SKM-1 treated with dmso at 0.1 percent for 144 hours (cell line): ENCODE measurements around the gene CLCN1.
A peak's percentile ranks its signal among the peaks of the same experiment; 100 is the strongest.

Experiments used
- DNase-seq: peaks from one replicate; lab custom pipeline; 2025; ENCODE audit not compliant: unreplicated experiment; lab: John Stamatoyannopoulos, UW

Gene CLCN1

DNA sequence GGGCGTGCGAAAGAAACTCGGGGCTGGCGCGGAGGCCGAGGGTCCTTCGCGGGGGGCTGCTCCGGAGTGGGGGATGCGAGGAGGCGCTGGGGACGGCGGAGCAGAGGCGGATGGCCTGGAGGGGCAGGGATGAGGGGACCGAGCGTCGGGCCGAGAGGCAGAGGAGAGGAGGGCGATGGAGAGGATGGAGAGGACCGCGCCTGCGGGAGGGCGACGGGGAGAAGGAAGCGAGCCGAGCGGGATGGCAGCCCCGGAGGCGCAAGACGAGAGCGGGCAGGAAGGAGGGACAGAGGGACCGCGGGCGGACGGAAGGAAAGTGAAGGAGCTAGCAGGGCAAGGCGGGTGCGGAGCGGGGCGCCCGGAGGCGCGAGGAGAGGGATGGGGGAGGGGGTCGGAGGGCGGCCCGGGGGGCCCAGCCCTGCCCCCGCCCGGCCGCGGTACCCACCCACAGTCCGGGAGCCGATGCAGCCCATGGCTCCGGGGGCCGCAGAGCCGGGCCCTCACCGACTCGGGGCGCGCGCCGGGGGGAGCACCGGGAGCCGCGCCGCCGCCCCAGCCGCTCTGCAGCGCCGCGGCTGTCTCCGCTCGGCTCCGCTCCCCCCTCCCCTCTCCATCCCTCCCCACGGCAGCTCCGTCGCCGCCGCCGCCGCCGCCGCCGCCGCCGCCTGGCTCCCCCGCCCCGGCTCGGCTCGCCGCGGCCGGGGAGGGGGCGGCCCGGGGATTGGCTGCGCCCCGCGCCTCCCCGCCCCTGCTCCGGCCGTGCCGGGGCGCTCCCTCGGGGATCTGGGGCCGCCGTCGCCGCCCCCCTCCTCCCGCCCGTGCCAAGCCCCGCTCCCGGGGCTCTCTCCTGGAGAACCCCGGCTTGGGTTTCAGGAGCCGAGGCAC lies 46.5 kb downstream of the CLCN1 start, which contains the start of gene FAM131B:
TSS of gene FAM131B (minus strand) at position 583 of the 885 bp plus-strand sequence. CDS start at position 473, 110 bp downstream.
- DNase-seq, result no peak

DNA sequence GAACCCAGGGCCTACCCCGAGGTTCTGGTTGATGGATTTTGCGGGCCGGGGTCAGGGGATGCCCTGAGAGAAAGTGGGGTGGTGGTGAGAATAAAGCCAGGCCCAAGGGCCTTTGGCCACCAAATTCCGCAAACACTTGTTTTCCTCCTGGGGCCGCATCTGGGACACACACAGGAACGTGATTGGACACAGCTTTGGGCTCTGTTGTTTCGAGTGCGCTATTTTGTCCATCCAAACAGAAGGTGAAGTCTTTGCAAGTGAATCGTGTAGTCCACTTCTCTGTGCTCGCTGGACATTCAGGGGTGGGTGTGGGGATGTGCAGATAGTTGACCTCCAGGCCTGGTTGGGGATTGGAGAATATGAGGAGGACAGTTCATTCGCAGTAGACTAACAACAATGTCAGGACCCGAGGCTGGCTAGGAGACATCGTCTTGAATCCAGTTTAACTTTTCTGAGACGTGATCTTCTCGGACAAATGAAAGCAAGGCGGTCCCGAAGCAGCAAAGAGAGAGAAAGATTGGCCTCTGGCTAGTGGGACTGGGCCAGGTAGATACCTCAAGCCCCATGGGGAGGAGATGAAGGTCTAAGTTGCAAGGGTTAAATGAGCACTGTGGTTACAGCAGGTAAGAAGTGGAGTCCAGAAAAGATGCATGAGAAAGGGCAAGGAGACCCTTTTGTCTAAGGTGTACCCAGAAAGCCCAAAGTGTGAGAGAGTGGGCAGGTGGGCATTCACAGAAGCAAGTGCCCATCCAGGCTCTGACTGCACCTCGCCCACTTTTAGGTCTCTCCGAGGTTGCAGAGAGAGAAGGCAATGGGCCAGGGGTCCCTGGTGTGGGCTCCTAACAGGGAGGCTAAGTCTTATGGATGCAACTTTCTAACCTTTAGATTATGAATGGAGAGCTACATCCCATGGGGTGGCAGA lies 47.4 kb downstream of the CLCN1 start:
- DNase-seq, result no peak

DNA sequence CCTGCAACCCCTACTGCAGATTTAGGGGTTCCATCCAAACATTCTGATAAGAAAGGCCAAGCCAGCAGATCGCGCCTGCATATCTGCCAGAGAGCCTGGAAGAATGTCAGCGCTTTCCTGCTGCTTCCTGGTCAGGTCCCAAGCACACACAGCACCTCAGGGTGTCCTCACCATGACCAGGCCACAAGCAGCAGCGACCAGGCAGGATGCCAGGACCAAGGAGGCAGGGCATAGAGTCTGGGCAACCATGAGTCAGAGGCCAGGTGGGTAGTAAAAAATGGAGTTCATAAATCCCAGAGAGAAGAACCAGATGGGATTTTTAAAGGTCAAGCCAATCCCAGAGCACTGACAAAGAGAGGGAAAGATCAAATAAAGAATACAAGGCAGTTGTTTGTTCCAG lies 52.1 kb downstream of the CLCN1 start:
- DNase-seq, result no peak

DNA sequence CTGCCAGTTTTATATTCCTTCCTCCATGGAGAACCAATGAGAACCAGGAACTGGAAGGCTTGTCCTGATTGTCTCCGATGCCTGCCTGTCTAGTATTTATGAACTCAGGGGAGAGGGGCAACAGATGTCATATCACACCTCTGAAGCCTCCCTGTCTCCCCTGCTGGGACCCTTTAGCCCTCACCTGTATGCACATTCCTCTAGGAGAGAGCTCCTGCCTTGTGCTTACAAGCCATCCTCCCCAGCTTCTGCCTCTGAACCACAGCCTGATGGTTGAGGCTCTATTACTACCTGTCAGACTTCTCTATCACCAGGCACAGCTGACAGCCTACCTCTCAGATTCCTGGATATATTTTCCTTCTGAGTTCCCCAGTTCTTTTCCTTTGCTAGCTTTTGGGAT lies 52.5 kb downstream of the CLCN1 start:
- no peak for DNase-seq

DNA sequence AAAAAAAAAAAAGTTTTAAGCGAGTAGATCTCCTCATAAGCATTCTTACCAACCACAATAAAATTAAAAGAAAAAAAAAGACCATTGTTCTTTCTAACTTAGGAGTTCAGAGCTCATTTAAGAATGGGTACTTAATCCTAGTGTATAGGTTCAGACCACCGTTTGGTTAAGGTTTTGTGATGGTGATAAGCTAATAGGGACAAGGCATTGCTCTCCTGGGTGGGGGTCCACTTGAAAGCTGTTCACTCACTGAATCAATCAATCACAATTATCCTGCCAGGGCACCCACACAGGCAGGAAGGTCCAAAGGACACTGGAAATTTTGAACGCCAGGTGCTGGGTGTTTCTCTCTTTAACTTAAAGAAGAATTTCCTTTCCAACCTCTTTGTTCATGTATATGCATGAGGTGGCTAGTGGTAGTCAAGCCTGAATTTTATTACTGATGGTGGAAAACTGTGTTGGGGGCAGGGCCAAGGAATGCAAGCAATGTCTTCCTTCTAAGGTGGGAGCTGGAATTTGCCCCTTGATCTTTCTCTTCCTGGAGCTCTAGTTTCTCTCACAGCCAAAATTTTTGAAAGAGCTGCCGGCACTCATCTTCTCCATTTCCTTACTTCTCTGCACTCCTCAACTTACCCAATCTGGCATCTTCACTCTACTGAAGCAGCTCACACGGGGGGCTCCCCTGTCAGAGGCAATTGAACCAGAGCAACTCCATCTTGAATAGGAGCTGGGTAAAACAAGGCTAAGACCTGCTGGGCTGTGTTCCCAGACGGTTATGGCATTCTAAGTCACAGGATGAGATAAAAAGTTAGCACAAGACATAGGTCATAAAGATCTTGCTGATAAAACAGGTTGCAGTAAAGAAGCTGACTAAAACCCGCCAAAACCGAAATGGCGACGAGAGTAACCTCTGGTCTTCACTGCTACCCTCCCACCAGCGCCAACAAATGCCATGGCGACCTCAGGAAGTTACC lies 54.1 kb downstream of the CLCN1 start:
- DNase-seq, result no peak

DNA sequence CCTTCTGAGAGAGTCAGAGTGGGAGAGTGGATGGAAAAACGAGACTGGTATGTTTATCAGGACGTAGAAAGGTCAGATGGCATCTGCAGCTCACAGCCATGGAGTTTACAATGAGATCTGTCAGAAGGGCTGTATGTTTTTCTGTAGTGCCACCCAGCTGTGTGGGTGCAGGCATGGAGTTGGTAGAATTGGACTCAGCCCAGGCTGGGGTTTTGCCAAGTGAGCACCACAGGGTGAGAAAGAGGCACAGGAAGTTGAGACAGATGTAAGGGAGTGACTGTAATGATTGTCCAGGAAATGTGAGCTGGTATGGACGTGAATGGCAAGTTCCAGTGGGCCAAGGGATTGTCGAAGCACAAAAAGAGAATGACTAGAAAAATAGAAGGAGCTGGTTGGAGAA lies 56.2 kb downstream of the CLCN1 start:
- peak; percentile 70 for DNase-seq

DNA sequence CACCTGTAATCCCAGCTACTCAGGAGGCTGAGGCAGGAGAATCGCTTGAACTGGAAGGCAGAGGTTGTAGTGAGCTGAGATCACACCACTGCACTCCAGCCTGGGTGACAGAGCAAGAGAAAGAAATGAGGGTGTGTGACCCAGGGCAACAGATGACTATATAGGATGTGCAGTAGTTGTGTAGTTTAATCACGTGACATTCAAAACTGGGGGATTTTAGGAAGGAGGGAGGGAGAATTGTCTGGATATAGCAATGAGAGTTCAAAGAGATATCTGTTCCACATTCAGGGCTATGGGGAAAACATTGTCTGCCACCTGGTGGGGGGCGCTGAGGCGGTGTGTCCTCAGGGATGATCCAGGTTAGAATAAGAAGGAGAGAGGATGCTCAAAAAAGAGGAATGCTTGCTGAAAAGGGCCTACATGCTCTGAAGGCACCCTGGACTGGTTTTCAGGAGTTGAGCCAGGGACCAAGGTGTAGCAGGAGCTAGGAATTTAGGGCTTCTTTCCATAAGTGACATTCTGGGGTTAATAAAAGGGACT lies 57.4 kb downstream of the CLCN1 start:
- no peak for DNase-seq

DNA sequence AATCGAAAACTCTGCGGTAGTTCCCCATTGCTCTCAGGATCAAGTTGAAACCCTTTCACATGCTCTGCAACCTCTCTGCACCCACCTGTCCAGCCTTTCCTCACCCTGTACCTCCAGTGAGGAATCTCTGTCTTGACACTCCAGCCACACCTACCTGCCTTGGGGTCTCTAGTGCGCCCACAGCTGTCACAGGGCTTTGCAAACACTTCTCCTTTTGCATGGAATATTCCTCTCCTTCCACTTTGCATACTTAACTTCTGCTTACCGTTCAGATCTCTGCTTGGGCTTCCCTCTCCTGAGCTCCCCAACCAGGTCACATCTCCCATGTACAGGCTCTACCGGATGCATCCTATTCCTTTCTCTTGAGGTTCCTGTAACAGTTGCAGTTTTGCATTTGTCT lies 58.6 kb downstream of the CLCN1 start:
- peak; percentile 51 for DNase-seq

DNA sequence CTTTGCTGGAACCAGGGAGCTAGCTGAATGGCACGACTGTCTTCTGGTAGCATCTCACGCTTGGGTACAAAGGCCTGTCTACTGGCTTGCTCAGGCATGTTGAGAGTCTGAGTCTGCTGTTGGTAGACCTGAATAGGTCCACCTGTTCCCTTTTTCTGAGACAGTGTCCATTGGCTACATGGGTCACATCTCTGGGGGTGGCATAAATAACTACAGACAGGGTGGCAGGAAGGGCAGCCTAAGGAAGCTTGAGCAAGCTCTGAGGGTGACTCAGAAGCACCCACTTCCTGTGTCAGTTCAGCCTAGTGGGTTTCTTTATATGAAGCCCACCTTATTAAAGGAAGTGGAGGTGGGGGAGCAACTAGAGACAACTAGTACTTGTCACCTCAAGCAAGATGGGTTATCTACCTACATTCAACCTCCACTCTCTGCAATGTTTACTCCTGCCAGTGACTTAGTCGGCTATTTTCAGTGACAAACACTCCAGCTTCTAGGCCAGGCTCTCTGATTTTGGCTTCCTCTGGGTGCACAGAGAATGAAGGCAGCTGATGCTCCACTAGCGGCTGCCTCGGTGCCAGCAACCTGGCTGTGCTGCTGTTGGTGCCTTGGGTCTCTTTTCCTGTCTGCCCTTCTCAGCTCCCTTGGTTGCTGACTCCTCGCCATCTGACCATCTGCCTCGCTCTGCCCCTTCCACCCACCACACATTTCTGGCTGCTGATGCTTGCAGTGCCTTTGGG lies 59.6 kb downstream of the CLCN1 start:
- peak; percentile 71 for DNase-seq

DNA sequence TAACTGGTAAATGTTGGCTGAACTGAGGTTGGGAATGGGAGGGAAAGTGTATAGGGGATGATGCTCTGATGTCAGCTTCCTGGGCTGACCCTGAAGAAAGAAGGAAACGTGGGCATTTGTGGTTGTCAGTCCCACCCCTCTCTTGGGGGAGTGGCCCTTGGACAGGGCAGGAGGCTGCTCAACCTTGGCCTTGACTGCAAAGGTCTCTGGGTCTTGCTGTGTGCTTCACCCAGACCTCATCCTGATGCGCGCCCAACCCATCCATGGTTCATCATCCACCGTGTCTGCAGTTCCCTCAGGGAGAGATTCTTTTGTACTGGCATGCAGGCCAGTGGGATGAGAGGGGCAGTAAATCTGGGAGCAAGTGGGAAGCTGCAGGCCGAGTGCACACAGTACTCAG lies 60.5 kb downstream of the CLCN1 start:
- peak; percentile 41 for DNase-seq

DNA sequence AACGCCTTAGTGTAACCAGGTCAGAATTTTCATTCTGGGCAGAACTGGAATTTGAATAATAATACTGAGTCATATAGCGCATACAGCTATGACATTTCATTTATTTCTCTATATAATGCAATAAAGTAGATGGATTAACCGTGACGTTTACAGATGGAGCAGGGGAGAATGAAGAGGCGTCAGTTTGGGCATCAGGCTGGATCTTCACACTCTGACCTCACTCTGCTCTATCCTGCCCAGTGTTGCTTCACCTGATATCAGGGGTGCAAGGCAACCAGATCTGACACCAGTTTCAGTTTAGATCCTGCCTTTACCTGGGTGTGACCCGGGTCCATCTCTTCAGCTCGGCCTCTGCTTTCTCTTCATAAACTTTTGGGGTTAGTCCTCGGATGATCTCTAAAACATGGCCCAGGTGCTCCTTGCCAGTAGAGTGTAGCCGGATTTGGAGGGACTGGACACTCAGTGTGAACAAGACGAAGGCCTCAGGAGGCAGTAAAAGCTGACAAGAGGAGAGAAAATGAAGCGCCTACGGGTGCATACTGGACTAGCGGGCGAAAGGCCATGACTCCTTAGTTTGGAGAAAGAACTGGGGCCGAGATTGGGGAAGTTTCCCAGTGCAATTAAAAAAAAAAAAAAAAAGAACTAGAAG lies 63.8 kb downstream of the CLCN1 start:
- DNase-seq, result peak; percentile 55

DNA sequence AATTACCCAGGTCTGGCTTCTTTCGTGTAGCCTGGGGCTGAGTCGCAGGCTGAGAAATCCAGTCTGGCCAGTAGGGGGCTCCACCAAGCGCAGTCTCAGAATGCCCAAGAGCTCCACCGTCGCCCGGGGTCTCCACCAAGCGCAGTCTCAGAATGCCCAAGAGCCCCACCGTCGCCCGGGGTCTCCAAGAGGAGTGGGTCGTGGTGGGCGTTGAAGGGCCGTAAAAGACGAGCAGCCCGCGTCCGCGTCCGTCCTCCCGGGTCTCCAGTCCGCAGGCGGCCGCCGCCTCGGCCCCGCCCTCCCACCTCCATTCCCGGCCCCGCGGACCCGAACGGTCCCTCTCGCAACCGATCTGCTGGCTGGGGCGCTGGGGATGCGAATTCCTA lies 64.3 kb downstream of the CLCN1 start:
- DNase-seq, result peak; percentile 78

DNA sequence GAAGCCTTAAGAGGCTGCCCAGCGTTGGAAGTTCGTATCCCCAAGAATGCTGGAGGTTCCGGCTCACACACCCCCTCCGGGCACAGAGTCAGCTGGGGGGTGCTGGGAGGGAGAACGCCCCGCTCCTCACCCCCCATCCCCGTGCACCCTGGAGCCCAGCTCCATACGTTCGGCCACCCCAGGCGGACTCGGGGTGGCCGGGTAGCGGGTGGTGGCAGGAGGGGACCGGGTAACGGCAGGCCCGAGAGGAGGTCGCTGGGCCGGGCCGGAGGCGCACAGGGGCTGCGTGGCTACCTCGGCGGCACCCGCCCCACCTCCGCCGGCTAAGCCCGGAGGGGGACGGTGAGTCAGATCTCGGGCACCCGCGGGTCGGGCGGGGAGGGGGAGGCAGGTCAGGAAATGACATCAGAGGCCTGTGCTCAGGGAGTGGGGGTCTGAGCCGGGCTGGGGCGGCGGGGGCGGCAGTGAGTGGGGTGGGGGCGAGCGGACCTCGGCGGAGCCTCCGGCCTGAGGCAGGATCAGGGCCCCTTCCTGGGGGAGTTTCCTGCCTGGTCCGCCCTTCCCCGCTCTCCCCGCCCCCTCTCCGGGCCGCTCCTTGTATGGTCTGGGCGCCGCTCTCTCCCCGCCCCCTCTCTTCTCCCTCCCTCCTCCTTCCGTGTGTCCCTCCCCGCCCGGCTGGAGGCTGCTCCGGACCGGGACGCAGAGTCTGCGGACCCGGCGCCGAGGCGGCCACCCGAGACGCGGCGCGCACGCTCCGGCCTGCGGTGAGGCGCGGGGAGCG lies 64.9 kb downstream of the CLCN1 start, which contains the start of gene ZYX:
TSS of gene ZYX (plus strand) at position 700 of the 781 bp plus-strand sequence. CDS start 227 bp downstream, outside the sequence.
- DNase-seq, result peak; percentile 92

DNA sequence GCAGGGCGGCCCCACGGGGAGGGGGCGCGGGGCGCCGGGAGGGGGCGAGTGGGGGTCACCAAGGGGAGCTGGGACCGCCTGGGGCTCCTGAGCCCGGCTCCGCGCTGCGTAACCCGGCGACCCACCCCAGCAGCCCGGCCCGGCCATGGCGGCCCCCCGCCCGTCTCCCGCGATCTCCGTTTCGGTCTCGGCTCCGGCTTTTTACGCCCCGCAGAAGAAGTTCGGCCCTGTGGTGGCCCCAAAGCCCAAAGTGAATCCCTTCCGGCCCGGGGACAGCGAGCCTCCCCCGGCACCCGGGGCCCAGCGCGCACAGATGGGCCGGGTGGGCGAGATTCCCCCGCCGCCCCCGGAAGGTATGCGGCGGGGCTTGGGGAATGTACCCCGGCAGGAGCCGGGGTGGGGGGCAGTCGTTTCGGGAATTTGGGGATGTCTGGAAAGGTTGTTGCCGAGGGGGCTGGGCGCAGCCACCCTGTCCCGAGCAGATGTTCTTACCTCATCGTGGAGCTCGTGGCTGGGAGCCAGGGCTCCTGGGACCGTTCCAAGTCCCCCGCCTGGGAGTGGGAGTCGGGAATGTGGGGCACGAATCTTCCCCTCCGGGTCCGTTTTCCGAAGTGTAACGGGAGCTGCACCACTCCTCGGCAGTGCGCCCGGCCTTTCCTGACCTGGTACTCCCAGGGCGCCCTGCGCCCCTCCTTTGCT lies 65.7 kb downstream of the CLCN1 start:
- DNase-seq, result no peak

DNA sequence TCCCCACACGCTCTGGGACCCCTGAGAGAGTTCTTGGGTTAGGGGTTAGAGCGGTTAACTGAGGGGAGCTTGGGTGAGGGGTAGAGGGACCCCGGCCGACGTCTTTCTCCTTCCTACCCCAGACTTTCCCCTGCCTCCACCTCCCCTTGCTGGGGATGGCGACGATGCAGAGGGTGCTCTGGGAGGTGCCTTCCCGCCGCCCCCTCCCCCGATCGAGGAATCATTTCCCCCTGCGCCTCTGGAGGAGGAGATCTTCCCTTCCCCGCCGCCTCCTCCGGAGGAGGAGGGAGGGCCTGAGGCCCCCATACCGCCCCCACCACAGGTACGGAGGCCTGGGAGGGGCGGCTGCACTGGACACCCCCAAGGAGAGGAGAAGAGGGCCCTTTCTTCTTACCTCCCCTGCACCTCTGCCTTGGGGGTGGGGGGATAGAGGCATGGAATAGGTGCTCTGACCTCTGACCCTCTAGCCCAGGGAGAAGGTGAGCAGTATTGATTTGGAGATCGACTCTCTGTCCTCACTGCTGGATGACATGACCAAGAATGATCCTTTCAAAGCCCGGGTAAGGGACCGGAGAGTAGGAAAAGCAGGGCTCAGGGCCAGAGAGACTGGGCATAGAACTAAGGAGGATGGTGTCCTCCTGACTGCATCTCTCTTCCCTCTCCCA lies 66.3 kb downstream of the CLCN1 start:
- no peak for DNase-seq

DNA sequence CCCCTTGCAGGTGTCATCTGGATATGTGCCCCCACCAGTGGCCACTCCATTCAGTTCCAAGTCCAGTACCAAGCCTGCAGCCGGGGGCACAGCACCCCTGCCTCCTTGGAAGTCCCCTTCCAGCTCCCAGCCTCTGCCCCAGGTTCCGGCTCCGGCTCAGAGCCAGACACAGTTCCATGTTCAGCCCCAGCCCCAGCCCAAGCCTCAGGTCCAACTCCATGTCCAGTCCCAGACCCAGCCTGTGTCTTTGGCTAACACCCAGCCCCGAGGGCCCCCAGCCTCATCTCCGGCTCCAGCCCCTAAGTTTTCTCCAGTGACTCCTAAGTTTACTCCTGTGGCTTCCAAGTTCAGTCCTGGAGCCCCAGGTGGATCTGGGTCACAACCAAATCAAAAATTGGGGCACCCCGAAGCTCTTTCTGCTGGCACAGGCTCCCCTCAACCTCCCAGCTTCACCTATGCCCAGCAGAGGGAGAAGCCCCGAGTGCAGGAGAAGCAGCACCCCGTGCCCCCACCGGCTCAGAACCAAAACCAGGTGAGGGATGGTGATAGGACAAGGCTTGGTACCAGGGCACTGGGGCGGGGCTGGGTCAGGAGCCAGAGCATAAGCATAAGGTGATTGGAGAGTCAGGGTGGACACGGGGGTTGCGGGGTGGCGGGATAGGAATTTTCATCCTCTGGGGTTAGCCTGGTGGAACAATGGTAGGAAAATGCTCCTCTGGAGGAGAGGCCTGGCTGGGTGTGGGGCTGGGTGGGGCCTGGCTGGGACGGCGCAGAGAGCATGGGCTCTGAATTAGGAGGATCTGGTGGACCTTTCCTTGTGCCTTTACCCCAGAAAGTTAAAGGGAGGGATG lies 67.1 kb downstream of the CLCN1 start:
- DNase-seq, result no peak
